ENCODE data around the gene DHRSX.

The DHRSX gene

DNA sequence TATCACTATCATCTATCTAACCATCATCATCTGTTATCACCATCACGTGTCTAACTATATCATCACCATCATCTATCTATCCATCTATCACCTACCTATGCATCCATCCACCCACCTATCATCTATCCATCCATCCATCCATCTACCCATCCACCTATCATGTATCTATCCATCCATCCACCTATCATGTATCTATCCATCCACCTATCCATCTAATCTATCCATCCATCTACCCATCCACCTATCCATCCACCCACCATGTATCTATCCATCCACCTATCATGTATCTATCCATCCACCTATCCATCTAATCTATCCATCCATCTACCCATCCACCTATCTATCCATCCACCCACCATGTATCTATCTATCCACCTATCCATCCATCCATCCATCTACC lies 316.7 kb downstream of the DHRSX start:
- no peak for DNase-seq

DNA sequence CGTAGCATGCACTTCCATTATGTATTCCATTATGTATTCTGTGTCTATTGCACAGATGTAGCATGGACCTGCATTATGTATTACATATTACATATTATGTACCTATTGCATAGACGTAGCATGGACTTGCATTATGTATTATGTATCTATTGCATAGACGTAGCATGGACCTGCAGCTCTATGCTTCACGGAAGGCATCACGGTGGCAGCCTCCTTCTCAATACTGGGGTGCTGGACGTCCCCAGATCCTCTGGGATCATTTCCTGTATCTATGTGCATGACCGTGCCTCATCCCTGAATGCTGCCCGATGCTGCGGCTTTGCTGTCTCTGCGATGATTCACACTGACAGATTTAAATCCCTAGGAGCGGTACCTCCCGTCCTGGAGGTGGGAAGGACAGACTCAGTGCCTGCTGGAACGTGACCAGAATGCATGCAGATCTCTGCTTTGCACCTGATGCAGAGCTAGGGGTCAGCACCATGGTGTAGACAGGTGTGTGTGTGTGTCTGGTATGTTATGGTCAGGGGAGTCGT lies 317.5 kb downstream of the DHRSX start:
- no peak for DNase-seq

DNA sequence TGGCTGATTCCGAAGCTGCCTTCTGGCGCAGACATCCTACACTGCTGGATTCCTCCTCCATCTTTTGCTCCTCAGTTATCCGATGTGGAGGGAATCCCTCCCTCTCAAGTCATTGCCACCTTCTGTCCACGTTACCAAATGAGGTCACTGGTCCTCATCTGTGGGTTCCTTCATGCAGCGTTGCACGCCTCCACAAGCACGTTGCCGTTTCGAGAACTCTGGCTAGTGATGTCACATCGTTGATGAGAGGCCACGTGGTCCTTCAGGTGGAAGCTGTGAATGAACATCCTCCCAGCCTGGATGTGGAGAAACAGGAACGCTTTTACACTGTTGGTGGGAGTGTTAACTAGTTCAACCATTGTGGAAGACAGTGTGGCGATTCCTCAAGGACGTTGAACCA lies 323.2 kb downstream of the DHRSX start:
- DNase-seq: no peak

DNA sequence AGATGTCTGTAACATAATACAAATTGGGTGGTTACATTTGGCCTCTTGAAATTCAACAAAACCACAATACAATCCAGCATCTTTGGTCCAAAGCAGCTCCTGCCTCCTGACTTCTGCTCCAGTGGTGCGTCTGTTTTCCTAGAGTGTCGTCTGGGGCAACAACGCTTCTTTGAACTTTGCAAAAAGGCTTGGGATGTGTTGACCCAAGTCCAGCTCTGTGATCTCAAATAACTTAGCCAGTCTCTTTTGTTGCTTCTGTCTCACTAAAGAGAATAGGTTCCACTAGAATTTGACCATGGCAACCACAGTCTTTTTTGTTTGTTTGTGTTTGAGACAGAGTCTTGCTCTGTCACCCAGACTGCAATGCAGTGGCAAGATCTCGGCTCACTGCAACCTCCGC lies 324.0 kb downstream of the DHRSX start:
- no peak for DNase-seq

DNA sequence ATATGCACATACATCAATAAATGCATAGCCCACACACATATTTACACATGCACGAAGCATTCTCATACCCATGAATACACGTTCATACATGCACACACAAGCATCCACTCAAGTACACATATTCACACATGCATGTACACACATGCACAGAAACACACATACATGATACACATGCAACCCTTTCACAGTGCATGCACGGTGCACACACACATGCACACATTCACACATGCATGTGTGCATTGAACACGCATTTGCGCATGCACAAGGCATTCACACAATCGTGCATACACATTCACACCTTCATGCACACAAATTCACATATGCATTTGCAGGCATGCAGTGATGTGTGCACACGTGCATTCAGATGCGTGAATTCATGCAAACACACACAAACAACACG lies 324.5 kb downstream of the DHRSX start:
- DNase-seq: no peak

DNA sequence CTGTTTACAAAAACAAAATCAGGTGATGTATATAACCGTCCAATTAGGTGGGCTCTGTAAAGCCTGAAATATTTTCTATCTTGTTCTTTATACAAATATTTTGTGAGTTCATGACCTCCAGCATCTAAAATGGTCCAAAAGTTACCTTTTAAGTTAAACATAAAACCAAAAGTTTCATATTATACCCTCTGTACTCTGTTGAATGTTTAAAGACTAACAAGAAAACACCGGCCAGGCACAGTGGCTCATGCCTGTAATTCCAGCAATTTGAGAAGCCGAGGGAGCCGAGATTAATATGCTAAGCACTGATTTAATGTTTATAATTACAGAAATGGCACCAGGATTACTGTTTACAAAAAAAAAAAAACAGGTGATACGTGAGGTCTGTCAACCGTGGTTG lies 328.4 kb downstream of the DHRSX start:
- no peak for DNase-seq
